ENCODE measurements around the gene CEACAM21. TPM values are rescaled to one million over a fixed set of nuclear protein-coding genes. Genes with fewer than 3 reads are reported as not detected.

Gene CEACAM21
- total RNA-seq, 2 donors from 2014 or later = 0.44 to 0.51 TPM

DNA sequence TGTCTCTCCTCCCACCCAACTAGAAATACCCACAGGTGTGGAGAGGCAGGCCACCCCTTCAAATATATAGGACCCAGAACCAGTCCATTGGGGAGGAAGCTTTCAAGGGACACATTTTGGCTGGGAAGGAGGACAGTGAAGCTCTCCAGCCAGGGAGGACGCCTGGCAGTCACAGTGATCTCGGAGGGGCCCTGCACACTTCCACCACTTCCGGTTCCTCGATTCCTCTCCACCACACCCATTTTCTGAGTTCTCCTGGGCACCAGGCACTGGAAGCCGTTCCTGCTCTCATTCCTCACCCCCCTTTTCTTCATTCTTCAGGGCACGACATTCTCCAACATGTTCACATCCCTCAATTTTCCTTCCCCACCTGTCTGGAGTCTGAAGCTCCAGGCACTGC lies 30.4 kb upstream of the CEACAM21 start:
- no peak overlapping the region for H3K9ac ChIP-seq (ENCODE audit: extremely low read depth, low read length, poor library complexity, severe bottlenecking)
- no peaks in the 10 kb centered on the region for H3K36me3 ChIP-seq (ENCODE audit: control insufficient read depth, insufficient read depth, low read length)
- TF ChIP-seq, protein P1, sequence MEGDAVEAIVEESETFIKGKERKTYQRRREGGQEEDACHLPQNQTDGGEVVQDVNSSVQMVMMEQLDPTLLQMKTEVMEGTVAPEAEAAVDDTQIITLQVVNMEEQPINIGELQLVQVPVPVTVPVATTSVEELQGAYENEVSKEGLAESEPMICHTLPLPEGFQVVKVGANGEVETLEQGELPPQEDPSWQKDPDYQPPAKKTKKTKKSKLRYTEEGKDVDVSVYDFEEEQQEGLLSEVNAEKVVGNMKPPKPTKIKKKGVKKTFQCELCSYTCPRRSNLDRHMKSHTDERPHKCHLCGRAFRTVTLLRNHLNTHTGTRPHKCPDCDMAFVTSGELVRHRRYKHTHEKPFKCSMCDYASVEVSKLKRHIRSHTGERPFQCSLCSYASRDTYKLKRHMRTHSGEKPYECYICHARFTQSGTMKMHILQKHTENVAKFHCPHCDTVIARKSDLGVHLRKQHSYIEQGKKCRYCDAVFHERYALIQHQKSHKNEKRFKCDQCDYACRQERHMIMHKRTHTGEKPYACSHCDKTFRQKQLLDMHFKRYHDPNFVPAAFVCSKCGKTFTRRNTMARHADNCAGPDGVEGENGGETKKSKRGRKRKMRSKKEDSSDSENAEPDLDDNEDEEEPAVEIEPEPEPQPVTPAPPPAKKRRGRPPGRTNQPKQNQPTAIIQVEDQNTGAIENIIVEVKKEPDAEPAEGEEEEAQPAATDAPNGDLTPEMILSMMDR (conservative IDR thresholded peaks at IDR 0.05) = no peak
- H3K27me3 Mint-ChIP-seq (ENCODE audit: insufficient read depth) = peaks cover 4% of the 10 kb centered on the region
- H3K4me3 ChIP-seq (ENCODE audit: low read length) = no peak overlapping the region
- H3K27ac ChIP-seq (ENCODE audit: low read depth, low read length) = no peak overlapping the region
- no peaks in the 10 kb centered on the region for H3K36me3 Mint-ChIP-seq (ENCODE audit: low read depth)
- H3K4me1 Mint-ChIP-seq = peaks cover 21% of the 10 kb centered on the region
- no peak overlapping the region for H3K27ac Mint-ChIP-seq
- no peaks in the 10 kb centered on the region for H3K27me3 ChIP-seq (ENCODE audit: control insufficient read depth, insufficient read depth, low read length, poor library complexity, severe bottlenecking)
- no peak for DNase-seq
- H3K4me3 Mint-ChIP-seq = no peak overlapping the region
- H3K4me1 ChIP-seq (ENCODE audit: control insufficient read depth, insufficient read depth, low read length) = peaks cover 5% of the 10 kb centered on the region
- 89 to 91% methylated on average over 4 to 6 of the region's 6 CpGs for WGBS, 2 experiments (ENCODE audit: insufficient coverage in 1 of 2, insufficient read length in 1 of 2)
- no peaks in the 10 kb centered on the region for H3K9me3 ChIP-seq (ENCODE audit: control insufficient read depth, low read length)
- peaks cover 7% of the 10 kb centered on the region for H3K9me3 Mint-ChIP-seq

DNA sequence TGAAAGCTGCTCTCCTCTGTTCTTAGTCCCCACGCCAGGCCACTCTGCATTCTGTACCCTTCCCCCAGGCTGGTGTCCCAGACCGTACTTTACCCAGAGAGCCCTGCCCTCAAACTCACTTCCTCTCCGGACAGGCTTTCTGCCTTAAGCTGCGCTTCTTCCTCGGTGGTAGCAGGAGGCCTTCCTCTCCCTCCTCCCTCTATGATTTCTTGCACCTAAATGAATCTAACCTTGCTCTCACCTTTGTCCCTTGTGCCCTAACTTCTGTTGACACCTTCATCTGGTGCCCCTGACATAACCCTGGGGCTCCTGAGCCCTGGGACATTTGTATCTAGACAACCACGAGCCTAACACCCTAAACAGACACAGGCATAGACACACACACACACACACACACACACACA lies 29.6 kb upstream of the CEACAM21 start:
- H3K9me3 ChIP-seq (ENCODE audit: control insufficient read depth, low read length) = no peaks in the 10 kb centered on the region
- Mint-ChIP-seq H3K27ac (no peak overlapping the region), H3K9me3 (peaks cover 8% of the 10 kb centered on the region), H3K4me1 (peaks cover 21% of the 10 kb centered on the region), H3K27me3 (ENCODE audit: insufficient read depth) (peaks cover 4% of the 10 kb centered on the region), H3K4me3 (no peak overlapping the region), H3K36me3 (ENCODE audit: low read depth) (no peaks in the 10 kb centered on the region)
- no peak overlapping the region for H3K4me3 ChIP-seq (ENCODE audit: low read length)
- peaks cover 5% of the 10 kb centered on the region for H3K4me1 ChIP-seq (ENCODE audit: control insufficient read depth, insufficient read depth, low read length)
- no peak for DNase-seq
- H3K27me3 ChIP-seq (ENCODE audit: control insufficient read depth, insufficient read depth, low read length, poor library complexity, severe bottlenecking) = no peaks in the 10 kb centered on the region
- H3K27ac ChIP-seq (ENCODE audit: low read depth, low read length) = no peak overlapping the region
- 81 to 86% methylated on average over 5 to 6 of the region's 6 CpGs for WGBS, 2 experiments (ENCODE audit: insufficient coverage in 1 of 2, insufficient read length in 1 of 2)
- no peak overlapping the region for H3K9ac ChIP-seq (ENCODE audit: extremely low read depth, low read length, poor library complexity, severe bottlenecking)
- TF ChIP-seq, protein P1 (conservative IDR thresholded peaks at IDR 0.05) = no peak
- H3K36me3 ChIP-seq (ENCODE audit: control insufficient read depth, insufficient read depth, low read length) = no peaks in the 10 kb centered on the region

DNA sequence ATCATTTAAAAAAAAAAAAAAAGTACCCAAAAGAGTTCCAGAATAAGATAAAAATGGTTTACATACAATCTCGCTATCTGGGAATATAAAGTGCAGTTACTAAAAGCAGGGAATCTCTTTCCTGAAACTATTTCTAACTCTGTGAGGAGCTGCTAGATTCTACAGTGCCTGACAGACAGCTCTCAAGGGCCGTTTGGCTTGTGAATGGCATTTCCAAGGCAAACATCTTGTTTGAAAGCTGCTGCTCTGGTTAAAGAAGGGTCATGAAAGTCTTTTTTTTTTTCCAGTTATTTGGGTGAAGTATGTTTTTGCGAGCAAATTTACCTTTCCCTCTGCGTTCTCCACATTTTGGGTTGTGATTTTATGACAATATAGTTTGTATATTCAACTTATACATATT lies 29.0 kb upstream of the CEACAM21 start:
- Mint-ChIP-seq H3K36me3 (ENCODE audit: low read depth) (no peaks in the 10 kb centered on the region), H3K27ac (no peak overlapping the region), H3K4me1 (peaks cover 21% of the 10 kb centered on the region), H3K27me3 (ENCODE audit: insufficient read depth) (peaks cover 4% of the 10 kb centered on the region), H3K9me3 (peaks cover 11% of the 10 kb centered on the region), H3K4me3 (no peak overlapping the region)
- Histone ChIP-seq H3K9ac (ENCODE audit: extremely low read depth, low read length, poor library complexity, severe bottlenecking) (no peak overlapping the region), H3K36me3 (ENCODE audit: control insufficient read depth, insufficient read depth, low read length) (no peaks in the 10 kb centered on the region), H3K4me1 (ENCODE audit: control insufficient read depth, insufficient read depth, low read length) (peaks cover 5% of the 10 kb centered on the region), H3K27ac (ENCODE audit: low read depth, low read length) (no peak overlapping the region), H3K9me3 (ENCODE audit: control insufficient read depth, low read length) (no peaks in the 10 kb centered on the region), H3K4me3 (ENCODE audit: low read length) (no peak overlapping the region), H3K27me3 (ENCODE audit: control insufficient read depth, insufficient read depth, low read length, poor library complexity, severe bottlenecking) (no peaks in the 10 kb centered on the region)
- TF ChIP-seq, protein P1 (conservative IDR thresholded peaks at IDR 0.05) = no peak
- DNase-seq = no peak
- WGBS, 2 experiments (ENCODE audit: insufficient coverage in 1 of 2, insufficient read length in 1 of 2) = 76 to 80% methylated on average over 2 of the region's 4 CpGs
